GM12878 (cell line): ENCODE results near the gene PAX3.

ENCODE experiments used
- CEBPB ChIP-seq, 2 experiments: fragments of 150-350 bp in 1 of 2; IDR thresholded peaks; 2 replicates each; pipeline ENCODE4 v1.6.1; 2012 to 2014; ENCODE audit warnings: low read depth in 2 of 2, low read length in 2 of 2, borderline replicate concordance in 1 of 2, inconsistent platforms in 1 of 2
- EGR1 ChIP-seq, 2 experiments: IDR thresholded peaks; 1 replicate in 1 of 2; 2 replicates in 1 of 2; pipeline ENCODE4 v1.6.1; 2011 to 2012; ENCODE audit warnings: low read depth in 2 of 2, low read length in 2 of 2, borderline replicate concordance in 1 of 2, mild to moderate bottlenecking in 1 of 2, moderate library complexity in 1 of 2
- POLR2A ChIP-seq: IDR thresholded peaks from 2 replicates; pipeline ENCODE4 v1.6.1; 2011; ENCODE audit warnings: low read depth, mild to moderate bottlenecking, low read length
- ZNF384 ChIP-seq: IDR thresholded peaks from 2 replicates; pipeline ENCODE4 v1.6.1; 2012; ENCODE audit warnings: low read depth, mild to moderate bottlenecking, low read length, improper control_type of control experiment, borderline replicate concordance
- TF ChIP-seq, protein P1 (sequence below): IDR thresholded peaks from 2 replicates; pipeline ENCODE4 v1.6.1; 2012; ENCODE audit warnings: low read depth, low read length, improper control_type of control experiment
- TF ChIP-seq, protein P2 (sequence below), 3 experiments: IDR thresholded peaks in 2 of 3; conservative IDR thresholded peaks in 1 of 3; 2 replicates each; pipeline ENCODE4 v1.5.1; 2011; ENCODE audit warnings: low read depth in 3 of 3, low read length in 3 of 3, mild to moderate bottlenecking in 3 of 3, control low read depth in 2 of 3, moderate library complexity in 2 of 3, inconsistent platforms in 1 of 3, mixed read lengths in 1 of 3; ENCODE audit not compliant: control insufficient read depth in 2 of 3, insufficient read depth in 1 of 3; ENCODE audit errors: extremely low read depth in 1 of 3
- TF ChIP-seq, protein P3 (sequence below): IDR thresholded peaks from 2 replicates; pipeline ENCODE4 v1.6.1; 2011; ENCODE audit warnings: low read depth, low read length, improper control_type of control experiment, borderline replicate concordance

DNA sequence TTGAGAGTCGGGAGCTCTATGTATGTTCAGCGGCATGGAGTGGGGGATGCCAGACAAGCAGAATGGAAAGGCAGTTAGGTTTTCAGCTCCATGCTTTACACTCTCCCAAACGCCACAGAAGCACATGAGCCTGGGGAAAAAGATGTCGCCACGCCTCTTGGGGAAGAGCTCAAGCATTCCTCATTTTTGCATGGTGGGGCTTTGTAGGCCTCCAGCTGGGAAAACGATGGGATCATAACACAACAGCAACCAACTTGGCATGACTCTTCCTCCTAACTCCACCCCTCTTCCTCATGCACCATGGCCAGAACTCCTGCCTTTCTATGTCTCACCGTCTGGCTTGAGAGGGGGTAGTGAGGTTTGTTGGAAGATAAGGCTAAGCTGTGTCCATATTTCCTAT is 102.6 kb downstream of the PAX3 start:
- TF ChIP-seq, protein P1, sequence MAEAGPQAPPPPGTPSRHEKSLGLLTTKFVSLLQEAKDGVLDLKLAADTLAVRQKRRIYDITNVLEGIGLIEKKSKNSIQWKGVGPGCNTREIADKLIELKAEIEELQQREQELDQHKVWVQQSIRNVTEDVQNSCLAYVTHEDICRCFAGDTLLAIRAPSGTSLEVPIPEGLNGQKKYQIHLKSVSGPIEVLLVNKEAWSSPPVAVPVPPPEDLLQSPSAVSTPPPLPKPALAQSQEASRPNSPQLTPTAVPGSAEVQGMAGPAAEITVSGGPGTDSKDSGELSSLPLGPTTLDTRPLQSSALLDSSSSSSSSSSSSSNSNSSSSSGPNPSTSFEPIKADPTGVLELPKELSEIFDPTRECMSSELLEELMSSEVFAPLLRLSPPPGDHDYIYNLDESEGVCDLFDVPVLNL: no peak
- TF ChIP-seq POLR2A: no peak
- TF ChIP-seq, protein P2, sequence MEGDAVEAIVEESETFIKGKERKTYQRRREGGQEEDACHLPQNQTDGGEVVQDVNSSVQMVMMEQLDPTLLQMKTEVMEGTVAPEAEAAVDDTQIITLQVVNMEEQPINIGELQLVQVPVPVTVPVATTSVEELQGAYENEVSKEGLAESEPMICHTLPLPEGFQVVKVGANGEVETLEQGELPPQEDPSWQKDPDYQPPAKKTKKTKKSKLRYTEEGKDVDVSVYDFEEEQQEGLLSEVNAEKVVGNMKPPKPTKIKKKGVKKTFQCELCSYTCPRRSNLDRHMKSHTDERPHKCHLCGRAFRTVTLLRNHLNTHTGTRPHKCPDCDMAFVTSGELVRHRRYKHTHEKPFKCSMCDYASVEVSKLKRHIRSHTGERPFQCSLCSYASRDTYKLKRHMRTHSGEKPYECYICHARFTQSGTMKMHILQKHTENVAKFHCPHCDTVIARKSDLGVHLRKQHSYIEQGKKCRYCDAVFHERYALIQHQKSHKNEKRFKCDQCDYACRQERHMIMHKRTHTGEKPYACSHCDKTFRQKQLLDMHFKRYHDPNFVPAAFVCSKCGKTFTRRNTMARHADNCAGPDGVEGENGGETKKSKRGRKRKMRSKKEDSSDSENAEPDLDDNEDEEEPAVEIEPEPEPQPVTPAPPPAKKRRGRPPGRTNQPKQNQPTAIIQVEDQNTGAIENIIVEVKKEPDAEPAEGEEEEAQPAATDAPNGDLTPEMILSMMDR (IDR thresholded peaks at IDR 0.05 in 2 of 3, conservative IDR thresholded peaks at IDR 0.05 in 1 of 3; ENCODE audit: control insufficient read depth in 2 of 3, extremely low read depth in 1 of 3, insufficient read depth in 1 of 3, low read depth in 3 of 3, low read length in 3 of 3): no peak
- TF ChIP-seq ZNF384: no peak
- TF ChIP-seq, protein P3, sequence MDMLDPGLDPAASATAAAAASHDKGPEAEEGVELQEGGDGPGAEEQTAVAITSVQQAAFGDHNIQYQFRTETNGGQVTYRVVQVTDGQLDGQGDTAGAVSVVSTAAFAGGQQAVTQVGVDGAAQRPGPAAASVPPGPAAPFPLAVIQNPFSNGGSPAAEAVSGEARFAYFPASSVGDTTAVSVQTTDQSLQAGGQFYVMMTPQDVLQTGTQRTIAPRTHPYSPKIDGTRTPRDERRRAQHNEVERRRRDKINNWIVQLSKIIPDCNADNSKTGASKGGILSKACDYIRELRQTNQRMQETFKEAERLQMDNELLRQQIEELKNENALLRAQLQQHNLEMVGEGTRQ: no peak
- TF ChIP-seq EGR1 (IDR thresholded peaks at IDR 0.05; ENCODE audit: borderline replicate concordance in 1 of 2, low read depth in 2 of 2, low read length in 2 of 2): no peak
- no peak for TF ChIP-seq CEBPB (IDR thresholded peaks at IDR 0.05; ENCODE audit: borderline replicate concordance in 1 of 2, low read depth in 2 of 2, low read length in 2 of 2)
